GM18505 (cell line): ENCODE data around the gene MIOX.
A peak's percentile ranks its signal among the peaks of the same experiment; 100 is the strongest.

Experiments used
- ATAC-seq: cut with Tn5 transposase; IDR thresholded peaks from one replicate; pipeline ENCODE4 v1.9.1; 2021; ENCODE audit not compliant: unreplicated experiment
- POLR2A ChIP-seq: IDR thresholded peaks from 4 replicates; pipeline ENCODE4 v1.6.1; 2011; ENCODE audit warnings: borderline replicate concordance; ENCODE audit not compliant: insufficient read depth, insufficient read length; ENCODE audit errors: extremely low read depth

Gene MIOX

GRCh38 chr22:50461979-50462540, 24.6 kb upstream of the MIOX start:
- no peak for ATAC-seq
- no peak for TF ChIP-seq POLR2A

GRCh38 chr22:50463188-50463900, 23.3 kb upstream of the MIOX start:
- no peak for TF ChIP-seq POLR2A
- no peak for ATAC-seq

- ATAC-seq = no peak
Measured at GRCh38 chr22:50464451-50464850, 22.2 kb upstream of the MIOX start.

GRCh38 chr22:50465066-50465930, 21.4 kb upstream of the MIOX start:
- TF ChIP-seq POLR2A = no peak
- no peak for ATAC-seq

More at GRCh38 chr22:50464451-50464850, 22.2 kb upstream of the MIOX start:
- TF ChIP-seq POLR2A = no peak

GRCh38 chr22:50467341-50467740, 19.3 kb upstream of the MIOX start:
- TF ChIP-seq POLR2A = no peak
- no peak for ATAC-seq

GRCh38 chr22:50467773-50468440, 18.8 kb upstream of the MIOX start:
- no peak for TF ChIP-seq POLR2A
- no peak for ATAC-seq

GRCh38 chr22:50468626-50469025, 18.0 kb upstream of the MIOX start:
- no peak for TF ChIP-seq POLR2A
- ATAC-seq = no peak

- peak; percentile 57 for ATAC-seq
- TF ChIP-seq POLR2A = no peak
Measured at GRCh38 chr22:50469377-50470305, 17.0 kb upstream of the MIOX start.

GRCh38 chr22:50470491-50470890, 16.2 kb upstream of the MIOX start:
- TF ChIP-seq POLR2A = no peak
- peak; percentile 0 for ATAC-seq

GRCh38 chr22:50471197-50471847, 15.3 kb upstream of the MIOX start:
- TF ChIP-seq POLR2A = no peak
- ATAC-seq = no peak

- TF ChIP-seq POLR2A = no peak
Measured at GRCh38 chr22:50471962-50472361, 14.7 kb upstream of the MIOX start.

GRCh38 chr22:50473088-50473487, 13.6 kb upstream of the MIOX start:
- no peak for ATAC-seq
- no peak for TF ChIP-seq POLR2A

More at GRCh38 chr22:50471962-50472361, 14.7 kb upstream of the MIOX start:
- no peak for ATAC-seq
